Adrenal gland (tissue), 12 donors: ENCODE results near the gene SMYD1. TPM values are rescaled to one million over a fixed set of nuclear protein-coding genes. Genes with fewer than 3 reads are reported as not detected.

Source experiments
- DNase-seq, 7 donors: peaks; one replicate each; pipeline ENCODE4 v3.0.0-alpha.2; 2019 to 2020
- H3K27ac ChIP-seq, 5 donors: fragments of 200-600 bp; sonication (generic) in 4 of 5; 1 replicate in 3 of 5; 2 replicates in 2 of 5; pipeline versions ENCODE4 v1.5.1 to v1.8.0; 2016 to 2020; ENCODE audit warnings: mild to moderate bottlenecking in 1 of 5
- H3K27me3 ChIP-seq: fragments of 200-600 bp; 2 replicates; pipeline ENCODE4 v1.8.0; 2021
- H3K36me3 ChIP-seq, 2 donors: fragments of 200-600 bp; replicated peaks in 1 of 2; 1 replicate in 1 of 2; 2 replicates in 1 of 2; pipeline versions ENCODE4 v1.5.1 to v1.8.0; 2018 to 2022
- H3K4me1 ChIP-seq, 2 donors: fragments of 200-600 bp; replicated peaks in 1 of 2; 1 replicate in 1 of 2; 2 replicates in 1 of 2; pipeline versions ENCODE4 v1.5.1 to v1.8.0; 2018 to 2021
- H3K4me3 ChIP-seq, 4 donors: fragments of 200-600 bp; sonication (generic) in 3 of 4; one replicate each; pipeline ENCODE4 v1.5.1; 2016 to 2018
- H3K9me3 ChIP-seq, 3 donors: fragments of 200-600 bp; sonication (generic) in 1 of 3; replicated peaks in 1 of 3; 1 replicate in 2 of 3; 2 replicates in 1 of 3; pipeline versions ENCODE4 v1.5.1 to v1.8.0; 2016 to 2021
- POLR2A ChIP-seq, 2 donors: fragments of 450-650 bp; IDR thresholded peaks; one replicate each; pipeline ENCODE4 v1.6.1; 2017; ENCODE audit warnings: antibody characterized with exemption in 2 of 2, mild to moderate bottlenecking in 2 of 2, moderate library complexity in 1 of 2
- WGBS, 4 donors: extraction: QIAGEN DNeasy Blood & Tissue Kit in 2 of 4; methylation state at CpG; one replicate each; pipeline versions ENCODE4 v1.1.5 to v1.1.7; 2013 to 2017; 5-methylcytosine and 5-hydroxymethylcytosine counted together
- intact Hi-C, 2 donors: fragments of 100-400 bp; cut with DNase I; formaldehyde crosslinking; loops; one replicate each; pipeline versions ENCODE4 v1.14.1 to v1.15.0; 2022 to 2023
- polyA plus RNA-seq, 3 donors: library from polyadenylated mRNA; stranded (reverse); fragments of 200-250 nt in 2 of 3; fragments of 350-450 nt in 1 of 3; fragmentation: Illumina TruSeq in 1 of 3; extraction: RNeasy Lipid Tissue Mini Kit (QIAGEN cat#74804) in 1 of 3; gene quantifications; one replicate each; pipeline ENCODE4 v1.2.3, GENCODE V29; 2013 to 2014
- total RNA-seq, 9 donors: library from RNA; depleted of rRNA in 4 of 9; stranded (reverse); fragments of >200 nt in 4 of 9; fragments of 120-200 nt in 1 of 9; fragmentation: NEBNext Ultra II Directional in 1 of 9; extraction: Animal tissue kit (Norgen Biotek cat#: 25700) in 1 of 9; gene quantifications; one replicate each; pipeline versions ENCODE4 v1.1.0 to v1.2.4, GENCODE V29; 2013 to 2023
- TF ChIP-seq, protein P1 (sequence below), 6 experiments: fragments of 450-650 bp in 4 of 6; fragments of 200-600 bp in 2 of 6; sonication (generic) in 1 of 6; IDR thresholded peaks; 1 replicate in 5 of 6; 2 replicates in 1 of 6; pipeline versions ENCODE4 v1.5.1 to v1.8.0; 2016 to 2021; ENCODE audit warnings: antibody characterized with exemption in 6 of 6, mild to moderate bottlenecking in 2 of 6, moderate library complexity in 1 of 6
- donor health status: healthy with polysubstance abuse.
- donor health status: Bipolar disorder and iron deficiency.
- donor health status: DM: yes; HTN: yes; CAD: no.
- donor health status: DM: no; HTN: no; CAD: no.
- donor health status: DM: no; HTN: no; CAD: no.
- donor health status: DM: yes; HTN: yes; CAD: no.

The SMYD1 gene
- total and polyA plus RNA-seq, 12 donors, result under 0.01 to 0.34 (median 0.07) TPM; not detected in 8

DNA sequence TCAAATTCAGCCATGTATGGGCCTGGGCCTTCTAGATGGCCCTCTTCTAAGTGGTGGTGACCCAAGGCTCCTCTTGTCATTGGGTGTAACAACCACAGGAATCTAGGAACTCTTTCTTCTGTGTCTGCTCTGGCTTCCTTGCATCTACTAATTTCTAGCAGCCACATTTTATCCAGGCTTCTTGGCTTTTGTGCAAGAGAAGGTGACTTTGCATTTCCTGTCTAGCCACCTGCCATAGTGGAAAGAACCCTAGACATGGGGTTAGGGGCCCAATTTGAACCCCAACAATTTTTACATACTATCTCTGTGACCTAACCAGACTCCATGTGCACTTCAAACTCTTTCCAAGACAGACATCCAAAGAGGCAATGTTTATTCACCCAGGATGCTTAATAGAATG, 25.1 kb downstream of the SMYD1 start:
- no peak overlapping the region for H3K27ac ChIP-seq
- no peak for DNase-seq
- TF ChIP-seq, protein P1, sequence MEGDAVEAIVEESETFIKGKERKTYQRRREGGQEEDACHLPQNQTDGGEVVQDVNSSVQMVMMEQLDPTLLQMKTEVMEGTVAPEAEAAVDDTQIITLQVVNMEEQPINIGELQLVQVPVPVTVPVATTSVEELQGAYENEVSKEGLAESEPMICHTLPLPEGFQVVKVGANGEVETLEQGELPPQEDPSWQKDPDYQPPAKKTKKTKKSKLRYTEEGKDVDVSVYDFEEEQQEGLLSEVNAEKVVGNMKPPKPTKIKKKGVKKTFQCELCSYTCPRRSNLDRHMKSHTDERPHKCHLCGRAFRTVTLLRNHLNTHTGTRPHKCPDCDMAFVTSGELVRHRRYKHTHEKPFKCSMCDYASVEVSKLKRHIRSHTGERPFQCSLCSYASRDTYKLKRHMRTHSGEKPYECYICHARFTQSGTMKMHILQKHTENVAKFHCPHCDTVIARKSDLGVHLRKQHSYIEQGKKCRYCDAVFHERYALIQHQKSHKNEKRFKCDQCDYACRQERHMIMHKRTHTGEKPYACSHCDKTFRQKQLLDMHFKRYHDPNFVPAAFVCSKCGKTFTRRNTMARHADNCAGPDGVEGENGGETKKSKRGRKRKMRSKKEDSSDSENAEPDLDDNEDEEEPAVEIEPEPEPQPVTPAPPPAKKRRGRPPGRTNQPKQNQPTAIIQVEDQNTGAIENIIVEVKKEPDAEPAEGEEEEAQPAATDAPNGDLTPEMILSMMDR (IDR thresholded peaks at IDR 0.05), result no peak
- TF ChIP-seq POLR2A (IDR thresholded peaks at IDR 0.05), result no peak
- H3K36me3 ChIP-seq, result no peaks in the 10 kb centered on the region
- H3K9me3 ChIP-seq, result no peaks in the 10 kb centered on the region
- no peak overlapping the region for H3K4me3 ChIP-seq
- intact Hi-C loops, result no loop called here
- no peaks in the 10 kb centered on the region for H3K27me3 ChIP-seq
- H3K4me1 ChIP-seq, result no peaks in the 10 kb centered on the region

- Histone ChIP-seq H3K36me3 (no peaks in the 10 kb centered on the region), H3K27me3 (no peaks in the 10 kb centered on the region), H3K9me3 (no peaks in the 10 kb centered on the region), H3K27ac (no peak overlapping the region), H3K4me3 (no peak overlapping the region), H3K4me1 (no peaks in the 10 kb centered on the region)
- intact Hi-C loops, result no loop called here
- no peak for TF ChIP-seq POLR2A (IDR thresholded peaks at IDR 0.05)
- TF ChIP-seq, protein P1 (IDR thresholded peaks at IDR 0.05), result no peak
- WGBS, 4 donors, result 60 to 77% (median 69%) methylated on average over 3 of the region's 3 CpGs
- no peak for DNase-seq
Measured at GRCh38 chr2:88095022-88095421, 27.4 kb downstream of the SMYD1 start.

DNA sequence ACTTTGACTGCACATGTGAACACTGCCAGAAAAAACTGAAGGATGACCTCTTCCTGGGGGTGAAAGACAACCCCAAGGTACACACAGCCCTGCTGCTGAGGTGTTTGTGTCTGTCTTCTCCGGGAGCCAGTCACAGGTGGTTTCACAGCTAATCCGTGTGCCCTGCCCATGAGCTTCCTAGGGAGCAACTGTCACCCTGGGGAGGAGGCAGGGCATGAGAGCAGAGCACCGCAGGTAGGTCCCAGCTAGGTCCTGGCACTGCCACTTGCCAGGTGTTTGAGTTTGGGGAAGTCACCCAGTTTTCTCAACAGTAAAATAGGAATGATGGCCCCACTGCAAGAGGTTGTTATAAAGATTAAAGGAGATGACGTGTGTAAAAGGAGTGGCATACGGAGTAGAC, 29.1 kb downstream of the SMYD1 start:
- H3K9me3 ChIP-seq, result no peaks in the 10 kb centered on the region
- H3K27ac ChIP-seq, result no peak overlapping the region
- H3K27me3 ChIP-seq, result no peaks in the 10 kb centered on the region
- H3K36me3 ChIP-seq, result no peaks in the 10 kb centered on the region
- H3K4me3 ChIP-seq, result no peak overlapping the region
- no peak for DNase-seq
- WGBS, 4 donors, result 73 to 94% (median 82%) methylated on average over 4 to 5 of the region's 5 CpGs
- TF ChIP-seq, protein P1 (IDR thresholded peaks at IDR 0.05), result no peak
- no peak for TF ChIP-seq POLR2A (IDR thresholded peaks at IDR 0.05)
- intact Hi-C loops, result no loop called here
- H3K4me1 ChIP-seq, result no peaks in the 10 kb centered on the region

- Histone ChIP-seq H3K36me3 (no peaks in the 10 kb centered on the region), H3K4me1 (no peaks in the 10 kb centered on the region), H3K27me3 (no peaks in the 10 kb centered on the region), H3K4me3 (no peak overlapping the region), H3K9me3 (no peaks in the 10 kb centered on the region), H3K27ac (no peak overlapping the region)
- intact Hi-C loops, result no loop called here
- 73 to 79% (median 78%) methylated on average over 2 to 3 of the region's 3 CpGs for WGBS, 4 donors
- TF ChIP-seq, protein P1 (IDR thresholded peaks at IDR 0.05), result no peak
- no peak for TF ChIP-seq POLR2A (IDR thresholded peaks at IDR 0.05)
- no peak for DNase-seq
Measured at GRCh38 chr2:88097192-88097591, 29.6 kb downstream of the SMYD1 start.
